SKM-1 treated with dmso at 0.1 percent for 144 hours (cell line): ENCODE data around the gene SOAT1.
A peak's percentile ranks its signal among the peaks of the same experiment; 100 is the strongest.

Experiments
- DNase-seq: peaks from one replicate; lab custom pipeline; 2025; ENCODE audit not compliant: unreplicated experiment; lab: John Stamatoyannopoulos, UW

The SOAT1 gene

DNA sequence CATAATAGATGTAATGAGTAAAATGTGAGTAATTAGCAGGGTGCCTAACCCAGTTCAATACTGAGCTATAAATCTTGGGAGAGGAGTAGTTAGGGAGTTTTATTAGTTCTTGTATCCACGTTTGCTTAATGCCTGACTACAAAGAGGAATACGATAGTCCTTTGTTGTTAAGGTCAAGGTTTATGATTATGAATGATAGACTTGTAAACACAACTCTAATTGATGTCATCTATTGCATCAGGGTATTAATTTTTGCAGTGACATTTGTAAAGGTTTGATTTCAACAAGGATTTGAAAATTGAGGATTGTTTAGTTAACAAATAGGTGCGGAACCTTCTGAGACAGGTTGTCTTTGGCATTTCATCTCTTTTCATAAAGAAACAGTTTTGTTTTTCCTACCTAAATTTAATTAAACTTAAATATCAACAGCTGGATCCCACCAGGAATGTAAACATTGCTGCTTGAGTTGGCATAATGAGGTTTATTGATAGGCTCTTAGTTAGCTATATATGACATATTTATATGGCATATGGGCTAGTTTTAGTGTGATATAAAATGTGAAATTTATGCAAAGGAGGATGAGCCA is 9.7 kb downstream of the SOAT1 start:
- no peak for DNase-seq

DNA sequence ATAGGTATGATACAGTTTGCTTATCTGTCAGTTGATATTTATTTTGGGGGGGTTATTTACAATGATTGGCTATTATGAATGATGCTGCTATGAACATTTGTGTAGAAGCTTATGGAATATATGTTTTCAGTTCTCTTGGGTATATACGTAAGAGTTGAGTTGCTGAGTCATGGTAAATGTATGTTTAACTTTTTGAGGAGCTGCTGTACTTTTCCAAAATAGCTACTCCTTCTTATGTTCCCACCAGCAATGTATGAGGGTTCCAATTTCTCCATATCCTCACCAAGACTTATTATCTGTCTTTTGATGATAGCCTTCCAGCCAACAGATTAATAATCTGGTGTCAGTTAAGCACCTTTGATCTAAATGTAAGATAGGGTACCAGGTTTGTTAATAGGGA is 11.9 kb downstream of the SOAT1 start:
- DNase-seq: no peak

DNA sequence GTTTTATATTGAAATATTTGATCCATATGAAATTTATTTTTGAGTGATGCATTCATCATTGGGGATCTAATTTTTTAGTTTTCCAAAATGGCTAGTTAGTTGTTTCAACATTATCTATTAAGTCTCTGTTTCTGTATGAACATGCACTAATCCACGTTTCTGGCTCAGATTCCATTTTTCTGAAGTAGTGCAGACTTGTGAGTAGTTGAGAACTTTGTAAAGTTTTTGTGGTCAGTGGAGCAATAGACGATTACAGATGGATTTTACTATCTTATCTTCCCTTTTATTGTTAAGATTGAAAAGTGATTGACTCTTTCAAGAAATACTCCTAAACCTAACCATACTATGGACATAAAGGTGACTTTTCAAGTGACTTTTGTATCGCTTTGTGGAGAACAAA is 16.7 kb downstream of the SOAT1 start:
- no peak for DNase-seq

DNA sequence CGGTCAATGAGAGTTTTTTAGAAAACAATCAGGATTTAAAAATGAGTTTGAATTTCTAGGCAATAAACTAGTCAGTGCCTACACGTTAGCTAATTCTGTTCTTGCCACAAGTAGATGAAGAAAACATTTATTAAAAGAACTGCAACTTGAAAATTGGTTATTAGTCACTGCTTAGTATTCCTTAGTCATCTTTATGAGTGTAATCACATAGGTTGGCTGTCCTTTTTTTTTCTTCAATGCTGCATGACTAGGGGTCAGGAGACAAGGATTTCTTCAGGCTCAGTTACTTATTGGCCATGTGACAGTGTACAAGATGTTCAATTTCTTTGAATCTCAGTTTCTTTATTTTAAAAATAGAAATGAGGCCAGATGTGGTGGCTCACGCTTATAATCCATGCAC is 17.1 kb downstream of the SOAT1 start:
- DNase-seq: no peak

DNA sequence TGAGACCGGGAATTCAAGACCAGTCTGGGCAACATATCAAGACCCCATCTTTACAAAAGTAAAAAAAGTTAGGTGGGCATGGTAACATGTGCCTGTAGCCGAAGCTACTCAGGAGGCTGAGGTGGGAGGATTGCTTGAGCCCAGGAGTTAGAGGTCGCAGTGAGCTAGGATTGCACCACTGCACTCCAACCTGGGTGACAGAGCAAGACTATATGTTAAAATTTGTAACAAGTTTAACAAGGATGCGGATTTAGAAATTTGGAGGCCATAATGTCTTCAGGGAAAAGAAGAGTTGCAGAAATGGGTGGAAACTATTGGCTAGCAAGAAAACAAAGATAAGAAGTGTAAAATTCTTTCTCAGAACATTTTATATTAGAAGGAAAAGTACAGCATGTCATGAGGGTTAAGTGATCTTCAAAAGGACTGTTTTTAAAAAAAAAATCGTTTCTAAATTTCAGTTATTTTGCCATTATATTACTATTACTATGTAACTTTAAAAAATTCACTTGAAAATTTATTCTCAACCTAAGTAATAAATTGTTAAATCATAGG is 17.6 kb downstream of the SOAT1 start:
- DNase-seq: no peak

DNA sequence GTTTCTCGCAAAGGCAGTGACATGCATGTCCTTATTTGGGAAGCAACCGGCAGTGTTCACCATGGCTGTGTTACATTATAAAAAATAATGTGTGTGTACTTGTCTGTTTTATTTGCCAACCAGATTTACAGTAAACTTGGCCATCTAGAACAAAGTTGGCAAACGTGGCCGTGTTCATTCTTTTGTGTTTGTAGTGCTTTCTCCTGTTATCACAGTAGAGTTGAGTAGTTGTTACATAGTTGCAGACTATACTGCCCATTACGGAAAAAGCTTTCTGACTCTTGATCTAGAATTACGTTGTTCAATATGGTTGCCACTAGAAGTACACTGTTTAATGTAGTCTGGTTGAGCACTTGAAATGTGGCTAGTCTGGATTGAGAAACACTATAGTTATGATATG is 19.4 kb downstream of the SOAT1 start:
- no peak for DNase-seq

DNA sequence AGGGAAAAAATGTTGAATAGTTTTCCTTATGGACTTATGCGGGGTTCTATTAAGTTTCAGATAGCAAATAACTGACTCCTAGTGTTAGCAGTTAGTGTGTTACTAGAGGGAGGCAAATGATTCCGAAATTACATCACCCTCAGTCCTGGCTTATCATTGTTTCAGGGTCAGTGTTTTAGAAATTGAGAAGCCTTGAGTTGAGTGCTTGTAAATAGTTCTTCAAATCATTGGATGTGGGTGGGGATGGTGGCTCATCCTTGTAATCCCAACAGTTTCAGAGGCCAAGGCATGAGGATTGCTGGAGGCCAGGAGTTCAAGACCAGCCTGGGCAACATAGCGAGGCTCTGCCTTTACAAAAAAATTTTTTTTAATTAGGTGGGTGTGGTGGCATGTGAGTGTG is 21.3 kb downstream of the SOAT1 start:
- no peak for DNase-seq

DNA sequence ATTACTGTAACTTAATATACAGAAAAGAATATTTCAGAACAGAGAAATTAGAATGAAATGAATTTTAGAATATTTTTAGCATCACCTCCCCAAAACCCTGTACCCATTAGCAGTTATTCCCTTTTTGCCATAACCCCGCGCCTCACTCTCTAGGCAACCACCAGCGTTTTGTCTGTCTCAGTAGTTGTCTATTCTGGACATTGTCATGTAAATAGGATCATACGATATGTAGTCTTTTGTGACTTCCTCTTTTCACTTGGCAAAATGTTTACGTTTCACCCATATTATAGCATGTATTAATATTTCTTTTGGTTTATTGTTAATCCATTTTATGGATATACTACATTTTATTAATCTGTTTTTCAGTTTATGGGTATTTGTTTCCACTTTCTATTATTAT is 24.9 kb downstream of the SOAT1 start:
- DNase-seq: no peak

DNA sequence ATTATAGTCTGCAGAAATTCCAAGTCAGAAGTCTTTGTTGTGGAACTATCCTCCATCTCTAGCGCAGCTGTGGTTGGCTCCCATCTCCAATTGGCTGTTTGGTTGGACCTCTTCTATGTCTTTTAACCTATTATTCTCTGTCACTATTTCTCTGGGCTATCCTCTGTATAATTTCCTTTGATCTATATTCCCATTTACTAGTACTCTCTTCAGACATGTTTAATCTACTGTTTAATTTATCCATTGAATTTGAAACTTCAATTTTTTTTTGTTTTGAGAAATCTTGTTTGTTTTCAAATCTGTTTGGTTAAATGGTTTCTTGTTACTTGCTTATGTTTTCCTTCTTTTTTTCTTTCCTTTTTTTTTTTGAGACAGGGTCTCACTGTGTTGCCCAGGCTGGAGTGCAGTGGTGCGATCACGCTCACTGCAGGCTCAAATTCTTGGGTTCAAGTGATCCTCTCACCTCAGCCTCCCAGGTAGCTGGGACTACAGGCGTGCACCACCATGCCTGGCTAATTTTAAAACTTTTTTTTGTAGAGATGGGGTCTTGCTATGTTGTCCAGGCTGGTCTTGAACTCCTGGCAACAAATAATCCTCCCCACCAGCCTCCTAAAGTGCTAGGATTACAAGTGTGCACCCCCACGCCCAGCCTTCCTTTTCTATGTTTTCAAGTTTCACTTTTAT is 28.1 kb downstream of the SOAT1 start:
- no peak for DNase-seq

DNA sequence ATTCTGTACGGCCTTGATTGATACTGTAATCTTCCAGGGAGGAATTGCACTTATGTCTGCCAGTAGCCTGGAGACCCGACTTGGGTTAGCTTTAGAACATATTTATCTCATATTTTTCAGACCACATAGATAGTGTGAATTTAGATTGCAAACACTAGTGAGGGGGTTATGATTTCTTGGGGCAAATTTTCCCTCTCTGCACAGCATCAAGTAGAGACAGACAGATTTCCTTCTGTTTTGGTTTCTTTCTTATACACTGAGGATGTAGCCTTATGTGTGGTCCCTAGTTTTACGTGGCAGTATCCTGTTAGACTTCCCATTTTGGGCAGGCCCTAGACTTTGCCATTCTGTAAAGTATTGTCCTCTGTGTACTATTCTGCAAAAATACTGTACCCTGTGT is 29.0 kb downstream of the SOAT1 start:
- DNase-seq: no peak

DNA sequence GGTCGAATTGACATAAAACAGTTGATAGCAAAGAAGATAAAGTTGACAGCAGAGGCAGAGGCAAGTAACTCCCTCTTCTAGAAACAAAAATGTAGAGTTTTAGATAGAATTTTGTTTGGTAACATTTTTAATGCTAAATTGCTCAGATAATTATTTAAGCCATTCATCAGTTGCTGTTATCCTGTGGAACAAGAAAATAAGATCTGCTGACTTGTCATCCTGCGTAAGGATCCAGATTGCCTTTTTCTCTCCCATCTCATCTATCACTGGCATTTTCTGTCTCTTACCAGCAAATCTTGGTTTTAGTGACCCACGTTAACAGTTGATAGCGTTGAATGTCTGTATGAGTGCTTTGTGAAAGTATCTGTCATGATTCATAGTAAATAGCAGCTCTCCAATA is 29.8 kb downstream of the SOAT1 start:
- DNase-seq: no peak

DNA sequence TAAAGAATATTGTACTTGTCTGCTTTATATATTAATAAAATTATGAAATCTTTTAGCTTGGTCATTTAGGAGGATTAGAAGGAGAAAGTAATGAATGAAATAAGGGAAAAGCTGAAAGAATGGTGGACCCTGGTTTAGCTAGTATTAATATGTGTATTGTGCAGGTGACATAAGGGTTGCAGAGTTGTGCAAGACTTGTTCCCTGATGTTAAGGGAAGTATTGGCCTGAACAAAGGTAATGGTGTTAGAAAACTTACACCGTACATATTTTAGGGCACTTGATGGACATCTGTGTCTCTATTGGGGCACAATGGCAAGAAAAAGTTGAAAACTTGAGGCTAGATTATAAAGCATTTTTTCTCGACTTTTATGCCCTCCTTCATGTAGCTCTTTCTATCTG is 32.2 kb downstream of the SOAT1 start:
- no peak for DNase-seq

DNA sequence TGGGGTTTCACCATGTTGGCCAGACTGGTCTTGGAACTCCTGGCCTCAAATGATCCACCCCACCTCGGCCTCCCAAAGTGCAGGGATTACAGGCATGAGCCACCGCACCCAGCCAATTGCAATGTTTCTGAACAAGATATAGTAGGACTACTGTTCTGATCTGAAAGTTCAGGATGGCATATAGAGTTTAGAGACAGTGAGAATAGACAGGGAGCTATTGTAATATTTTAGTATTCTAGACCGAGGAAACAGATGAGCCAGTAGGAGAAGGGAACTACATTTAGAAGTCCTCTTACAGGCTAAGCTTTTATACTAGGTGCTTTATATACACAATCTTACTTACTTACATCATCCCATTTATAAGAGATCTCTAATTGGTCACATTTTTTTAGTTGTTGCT is 33.1 kb downstream of the SOAT1 start:
- no peak for DNase-seq

DNA sequence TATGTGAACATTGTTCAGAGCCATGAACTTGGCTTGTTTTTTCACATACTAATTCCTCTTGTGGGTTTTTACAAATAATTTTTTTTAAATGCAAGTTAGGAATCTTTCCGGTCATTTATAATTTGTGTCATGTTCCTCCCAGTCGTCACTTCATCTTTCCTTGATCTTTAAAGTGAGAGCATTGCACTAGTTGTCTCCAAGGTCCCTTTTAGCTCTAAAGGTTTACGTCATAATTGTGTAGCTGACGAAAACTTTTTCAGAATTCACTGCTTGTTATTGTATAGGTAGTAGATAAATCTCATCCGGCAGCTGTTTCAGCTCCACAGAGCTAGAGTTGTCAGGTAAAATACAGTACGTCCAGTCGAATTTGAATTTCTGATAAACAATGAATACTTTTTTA is 33.6 kb downstream of the SOAT1 start:
- DNase-seq: no peak

DNA sequence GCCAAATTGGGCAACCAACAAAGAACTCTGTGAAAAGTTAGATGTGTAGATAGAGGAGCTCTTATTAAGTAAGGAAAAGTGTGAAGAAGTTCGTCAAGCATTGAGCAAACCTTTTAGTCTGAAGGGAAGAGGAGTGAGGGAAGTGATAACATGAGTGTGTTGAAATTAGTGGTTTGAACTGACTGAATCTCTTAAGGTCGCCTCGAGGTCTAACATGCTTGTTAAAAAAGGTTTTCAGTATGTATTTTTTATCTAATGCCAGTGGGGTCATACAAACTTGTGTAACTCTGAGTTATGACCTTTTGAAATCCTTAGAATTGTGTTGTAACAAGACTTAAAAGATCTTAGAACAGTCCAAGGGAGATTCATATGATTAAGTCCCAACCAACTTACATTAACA is 34.1 kb downstream of the SOAT1 start:
- peak; percentile 100 for DNase-seq

DNA sequence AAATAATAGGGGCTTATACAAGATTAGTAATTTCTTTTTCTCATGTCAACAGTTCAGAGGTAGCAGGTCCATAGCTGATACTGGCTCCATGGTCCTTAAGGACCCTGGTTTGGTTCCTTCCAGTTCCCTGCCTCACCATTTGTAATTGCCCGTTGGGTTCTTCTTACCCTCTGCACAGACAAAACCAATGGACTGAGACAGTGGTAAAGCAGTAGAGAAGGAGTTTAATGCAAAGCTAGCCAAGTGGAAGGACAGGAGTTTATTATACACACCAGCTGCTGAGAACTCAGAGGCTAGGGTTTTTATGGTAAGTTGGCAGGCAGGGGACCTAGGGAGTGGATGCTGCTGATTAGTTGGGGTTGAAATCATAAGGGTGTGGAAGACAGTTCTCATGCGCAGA is 36.3 kb downstream of the SOAT1 start:
- no peak for DNase-seq

DNA sequence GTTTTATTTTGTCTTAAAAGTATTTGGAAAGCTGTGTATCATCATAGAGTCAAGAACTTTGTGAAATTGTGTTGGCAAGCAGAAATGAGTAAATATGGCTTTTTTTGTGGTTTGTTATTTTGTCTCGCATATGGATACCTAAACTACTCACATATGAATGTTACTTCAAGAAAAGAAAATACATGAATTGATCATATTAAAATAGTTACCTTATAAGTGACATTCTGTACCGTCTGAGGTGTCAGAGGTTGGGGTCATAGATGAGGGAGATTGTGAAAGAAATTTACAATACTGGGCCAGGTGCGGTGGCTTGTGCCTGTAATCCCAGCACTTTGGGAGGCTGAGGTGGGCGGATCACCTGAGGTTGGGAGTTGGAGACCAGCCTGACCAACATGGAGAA is 40.8 kb downstream of the SOAT1 start:
- DNase-seq: no peak

DNA sequence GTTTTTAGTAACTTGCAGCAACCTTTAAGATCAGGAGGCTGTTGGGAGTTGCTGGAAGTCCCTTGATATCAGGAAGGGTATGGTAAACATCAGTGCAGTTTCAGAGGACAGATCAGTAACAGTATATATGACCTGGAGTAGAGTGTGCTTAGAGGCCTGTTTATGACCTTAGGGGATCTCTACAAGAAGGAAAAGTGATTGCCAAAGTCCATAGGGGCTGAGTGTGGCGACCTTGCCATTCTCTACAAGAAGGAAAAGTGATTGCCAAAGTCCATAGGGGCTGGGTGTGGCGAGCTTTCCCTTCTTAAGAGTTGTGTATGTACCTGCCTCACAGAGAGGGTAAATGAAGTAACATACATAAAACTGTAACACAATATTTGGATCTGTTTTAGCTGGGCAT is 43.7 kb downstream of the SOAT1 start:
- no peak for DNase-seq

DNA sequence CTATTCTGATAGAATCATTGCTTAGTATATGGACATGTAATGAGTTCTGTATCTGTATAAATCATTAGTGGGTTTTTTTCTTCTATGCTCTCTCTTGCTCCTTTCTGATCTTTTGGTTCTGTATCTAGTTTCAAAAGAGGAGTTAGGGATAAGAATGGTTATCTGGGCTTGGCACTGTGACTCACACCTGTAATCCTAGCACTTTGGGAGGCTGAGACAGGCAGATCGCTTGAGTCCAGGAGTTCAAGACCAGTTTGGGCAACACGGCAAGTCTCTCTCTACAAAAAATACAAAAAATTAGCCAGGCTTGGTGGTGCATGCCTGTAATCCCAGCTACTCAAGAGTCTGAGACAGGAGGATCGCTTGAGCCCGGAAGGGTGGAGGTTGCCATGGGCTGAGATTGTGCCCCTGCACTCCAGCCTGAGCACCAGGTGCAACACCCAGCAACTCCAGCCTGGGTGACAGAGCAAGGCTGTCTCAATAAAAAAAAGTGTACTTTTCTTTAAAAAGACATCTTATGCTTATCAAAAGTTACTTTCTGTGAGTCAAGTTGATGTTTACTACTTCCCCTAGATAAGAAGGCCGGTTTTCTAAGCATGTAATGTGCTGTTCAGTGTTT is 44.5 kb downstream of the SOAT1 start:
- DNase-seq: no peak

DNA sequence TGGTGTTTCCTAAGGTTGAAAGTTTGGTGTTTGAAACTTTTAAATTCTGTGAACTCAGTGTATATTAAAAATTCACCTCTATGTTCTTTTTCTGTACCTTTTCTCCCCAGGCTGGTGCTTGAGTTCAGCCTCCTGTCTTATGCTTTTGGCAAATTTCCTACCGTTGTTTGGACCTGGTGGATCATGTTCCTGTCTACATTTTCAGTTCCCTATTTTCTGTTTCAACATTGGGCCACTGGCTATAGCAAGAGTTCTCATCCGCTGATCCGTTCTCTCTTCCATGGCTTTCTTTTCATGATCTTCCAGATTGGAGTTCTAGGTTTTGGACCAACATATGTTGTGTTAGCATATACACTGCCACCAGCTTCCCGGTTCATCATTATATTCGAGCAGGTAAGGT is 47.3 kb downstream of the SOAT1 start:
- peak; percentile 53 for DNase-seq

DNA sequence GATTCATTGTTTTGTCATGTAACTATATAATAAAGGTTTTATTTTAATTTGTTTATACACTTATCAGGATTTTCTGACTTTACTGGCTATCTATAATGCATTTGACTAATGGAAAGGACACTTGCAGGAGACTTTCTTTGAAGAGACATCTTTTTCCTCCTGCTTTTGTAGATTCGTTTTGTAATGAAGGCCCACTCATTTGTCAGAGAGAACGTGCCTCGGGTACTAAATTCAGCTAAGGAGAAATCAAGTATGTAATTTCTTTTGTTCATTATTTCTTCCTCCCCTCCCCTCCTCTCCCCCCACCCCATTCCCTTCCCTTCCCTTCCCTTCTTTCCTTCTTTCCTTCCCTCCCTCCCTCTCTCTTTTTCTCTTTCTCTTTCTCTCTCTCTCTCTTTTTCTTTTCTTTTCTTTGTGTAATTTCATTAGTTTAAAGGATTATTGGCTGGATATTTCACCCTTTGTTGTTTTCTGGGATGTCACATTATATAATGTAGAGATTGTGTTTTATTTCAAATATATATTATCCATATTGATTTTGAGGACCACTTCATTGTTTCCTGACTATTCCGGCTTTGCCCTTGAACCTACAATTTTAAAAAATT is 48.4 kb downstream of the SOAT1 start:
- DNase-seq: no peak

DNA sequence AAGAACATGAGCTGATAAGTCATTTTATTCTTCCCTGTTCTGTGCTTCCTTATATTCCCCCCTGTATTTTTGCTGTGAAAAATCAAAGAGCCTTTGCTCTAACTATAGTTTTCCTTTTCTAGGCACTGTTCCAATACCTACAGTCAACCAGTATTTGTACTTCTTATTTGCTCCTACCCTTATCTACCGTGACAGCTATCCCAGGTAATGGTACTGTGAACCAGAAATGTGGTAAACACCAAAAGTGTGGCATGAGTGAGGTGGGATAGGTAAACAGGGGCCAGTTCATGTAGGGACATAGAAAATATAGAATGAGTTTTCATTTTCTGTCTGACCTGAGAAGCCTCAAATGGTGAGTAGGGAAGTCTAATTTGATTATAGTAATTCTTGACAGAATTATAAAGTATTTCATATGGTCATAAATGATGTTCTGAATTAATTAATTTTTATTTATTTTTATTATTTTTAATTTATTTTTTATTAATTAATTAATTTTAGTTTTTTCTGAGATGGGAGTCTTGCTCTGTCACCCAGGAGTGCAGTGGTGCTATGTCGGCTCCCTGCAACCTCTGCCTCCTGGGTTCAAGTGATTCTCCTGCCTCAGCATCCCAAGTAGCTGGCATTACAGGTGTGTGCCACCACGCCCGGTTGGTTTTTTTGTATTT is 49.3 kb downstream of the SOAT1 start:
- DNase-seq: no peak
